ENCODE results near the gene RRP9. TPM values are rescaled to one million over a fixed set of nuclear protein-coding genes. Genes with fewer than 3 reads are reported as not detected.

Gene RRP9
- total RNA-seq, 1 experiment from 2014 or later, result 32.3 TPM

DNA sequence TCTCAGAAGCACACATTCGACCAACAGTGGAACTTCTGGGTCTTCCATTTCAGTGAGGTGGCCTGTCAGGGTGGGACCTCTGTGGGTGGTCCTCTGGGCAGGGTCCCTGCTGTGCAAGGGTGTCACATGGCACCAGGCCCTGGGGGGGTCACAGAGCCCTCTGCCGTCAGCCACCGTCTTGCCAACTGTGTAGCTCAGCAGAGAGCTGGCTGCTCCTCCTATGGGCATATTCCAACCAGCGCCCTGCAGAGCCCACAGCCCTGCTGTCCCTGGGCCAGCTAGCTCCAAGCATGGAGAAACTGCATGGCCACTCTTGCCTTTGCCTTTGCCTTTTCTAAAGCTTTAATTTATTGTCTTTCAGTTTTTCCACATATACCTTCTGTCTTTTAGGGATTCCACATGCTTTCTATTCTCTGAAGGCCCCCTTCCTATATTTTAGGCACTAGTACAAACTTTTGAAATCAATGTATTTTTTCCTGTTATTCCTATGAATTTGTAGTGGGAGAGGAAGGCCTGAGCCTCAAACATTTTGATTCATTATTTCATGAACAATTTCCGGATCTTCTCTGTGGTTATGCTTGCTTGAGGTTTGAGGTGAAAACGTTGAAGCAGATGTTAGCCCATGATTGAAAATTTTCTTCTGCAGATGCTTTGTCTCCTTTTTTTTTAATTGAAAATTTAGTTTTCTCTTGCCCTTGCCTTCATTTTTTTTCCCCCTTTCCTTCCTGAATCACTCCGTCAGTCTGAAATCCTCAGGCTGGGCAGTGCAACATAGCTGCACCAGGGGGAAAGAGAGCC is 50.3 kb downstream of the RRP9 start:
- intact Hi-C loops (cut with micrococcal nuclease; ENCODE audit: unreplicated experiment), result no loop called here
- H3K9me3 ChIP-seq (ENCODE audit: low read depth, low read length, poor library complexity, severe bottlenecking), result no peaks in the 10 kb centered on the region
- no peak for TF ChIP-seq EZH2 (IDR thresholded peaks at IDR 0.05; ENCODE audit: borderline replicate concordance, low read depth, low read length, poor library complexity, severe bottlenecking)
- TF ChIP-seq, protein P1, sequence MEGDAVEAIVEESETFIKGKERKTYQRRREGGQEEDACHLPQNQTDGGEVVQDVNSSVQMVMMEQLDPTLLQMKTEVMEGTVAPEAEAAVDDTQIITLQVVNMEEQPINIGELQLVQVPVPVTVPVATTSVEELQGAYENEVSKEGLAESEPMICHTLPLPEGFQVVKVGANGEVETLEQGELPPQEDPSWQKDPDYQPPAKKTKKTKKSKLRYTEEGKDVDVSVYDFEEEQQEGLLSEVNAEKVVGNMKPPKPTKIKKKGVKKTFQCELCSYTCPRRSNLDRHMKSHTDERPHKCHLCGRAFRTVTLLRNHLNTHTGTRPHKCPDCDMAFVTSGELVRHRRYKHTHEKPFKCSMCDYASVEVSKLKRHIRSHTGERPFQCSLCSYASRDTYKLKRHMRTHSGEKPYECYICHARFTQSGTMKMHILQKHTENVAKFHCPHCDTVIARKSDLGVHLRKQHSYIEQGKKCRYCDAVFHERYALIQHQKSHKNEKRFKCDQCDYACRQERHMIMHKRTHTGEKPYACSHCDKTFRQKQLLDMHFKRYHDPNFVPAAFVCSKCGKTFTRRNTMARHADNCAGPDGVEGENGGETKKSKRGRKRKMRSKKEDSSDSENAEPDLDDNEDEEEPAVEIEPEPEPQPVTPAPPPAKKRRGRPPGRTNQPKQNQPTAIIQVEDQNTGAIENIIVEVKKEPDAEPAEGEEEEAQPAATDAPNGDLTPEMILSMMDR (conservative IDR thresholded peaks at IDR 0.05; ENCODE audit: low read depth, low read length), result no peak
- no peaks in the 10 kb centered on the region for H3K27me3 ChIP-seq (replicated peaks; ENCODE audit: insufficient read depth, low read depth, low read length, poor library complexity)
- ChIA-PET POLR2A (ENCODE audit: low non-redundant PET) (no interaction called here), CTCF (no interaction called here)
- H3K4me1 ChIP-seq (ENCODE audit: insufficient read depth, low read length, poor library complexity, severe bottlenecking), result no peaks in the 10 kb centered on the region
- no TSS peak for BruUV-seq (replicated peaks)
- no peak overlapping the region for H3K27ac ChIP-seq (ENCODE audit: low read depth, low read length, poor library complexity, severe bottlenecking)
- no peak overlapping the region for H3K4me3 ChIP-seq (ENCODE audit: low read depth, low read length, poor library complexity, severe bottlenecking)
- DNase-seq (ENCODE audit: low spot score), result no peak
- no peaks in the 10 kb centered on the region for H3K36me3 ChIP-seq (ENCODE audit: insufficient read depth, low read length, poor library complexity, severe bottlenecking)

DNA sequence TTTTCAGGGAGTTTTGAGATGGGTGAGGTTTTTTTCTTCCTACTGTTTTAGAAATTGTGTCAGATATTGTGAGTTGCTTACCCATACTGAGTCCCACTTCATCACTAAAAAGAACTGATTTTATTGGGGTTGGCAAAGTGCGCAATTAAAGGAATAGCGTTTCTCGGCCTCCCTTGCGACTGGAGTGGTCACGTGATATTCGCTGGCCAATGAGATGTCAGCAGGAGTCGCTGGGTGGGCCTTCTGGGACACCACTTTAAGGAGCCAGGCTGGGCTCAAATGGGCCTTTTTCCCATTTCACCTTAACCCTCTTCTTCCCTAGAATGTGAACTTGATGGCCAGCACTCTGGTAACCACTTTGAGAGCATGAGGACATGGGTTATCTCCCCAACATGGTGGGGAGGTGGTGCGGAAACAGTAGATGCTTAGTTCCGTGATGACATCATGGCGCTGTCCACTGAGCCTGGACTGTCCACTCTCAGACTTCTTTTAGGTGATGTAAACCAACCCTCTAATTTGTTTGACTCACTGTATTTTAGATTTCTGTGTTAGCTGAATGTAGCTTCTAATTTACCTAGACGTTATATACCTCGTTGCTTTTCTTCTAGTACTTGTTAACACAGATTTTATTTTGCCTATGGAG is 53.1 kb downstream of the RRP9 start:
- Histone ChIP-seq H3K9me3 (ENCODE audit: low read depth, low read length, poor library complexity, severe bottlenecking) (no peaks in the 10 kb centered on the region), H3K27me3 (replicated peaks; ENCODE audit: insufficient read depth, low read depth, low read length, poor library complexity) (no peaks in the 10 kb centered on the region), H3K36me3 (ENCODE audit: insufficient read depth, low read length, poor library complexity, severe bottlenecking) (no peaks in the 10 kb centered on the region), H3K4me3 (ENCODE audit: low read depth, low read length, poor library complexity, severe bottlenecking) (no peak overlapping the region), H3K4me1 (ENCODE audit: insufficient read depth, low read length, poor library complexity, severe bottlenecking) (no peaks in the 10 kb centered on the region), H3K27ac (ENCODE audit: low read depth, low read length, poor library complexity, severe bottlenecking) (no peak overlapping the region)
- DNase-seq (ENCODE audit: low spot score), result no peak
- ChIA-PET POLR2A (ENCODE audit: low non-redundant PET) (no interaction called here), CTCF (no interaction called here)
- TF ChIP-seq EZH2 (IDR thresholded peaks at IDR 0.05; ENCODE audit: borderline replicate concordance, low read depth, low read length, poor library complexity, severe bottlenecking), result no peak
- TF ChIP-seq, protein P1 (conservative IDR thresholded peaks at IDR 0.05; ENCODE audit: low read depth, low read length), result no peak
- BruUV-seq (replicated peaks), result no TSS peak
- intact Hi-C loops (cut with micrococcal nuclease; ENCODE audit: unreplicated experiment), result no loop called here

DNA sequence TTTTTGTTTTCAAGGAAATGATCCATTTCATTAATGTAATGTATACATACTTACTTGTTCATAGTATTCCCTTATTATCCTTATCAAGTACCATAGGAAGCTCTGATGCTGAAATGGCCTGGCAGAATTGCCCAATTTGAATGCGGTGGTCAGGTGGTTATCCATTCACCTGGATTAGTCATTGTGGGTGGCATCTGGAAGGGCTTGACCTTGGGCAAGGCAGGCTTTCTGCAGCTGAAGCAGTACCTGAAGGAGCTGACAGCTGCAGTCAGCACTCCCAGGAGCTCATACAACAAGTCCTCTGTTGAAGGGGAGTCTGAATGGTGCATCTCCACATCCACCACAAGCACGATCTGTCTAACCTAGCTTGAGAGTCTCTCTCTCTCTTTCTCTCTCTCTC is 54.1 kb downstream of the RRP9 start:
- ChIA-PET POLR2A (ENCODE audit: low non-redundant PET) (no interaction called here), CTCF (no interaction called here)
- no peak overlapping the region for H3K4me3 ChIP-seq (ENCODE audit: low read depth, low read length, poor library complexity, severe bottlenecking)
- intact Hi-C loops (cut with micrococcal nuclease; ENCODE audit: unreplicated experiment), result no loop called here
- BruUV-seq (replicated peaks), result no TSS peak
- no peak for TF ChIP-seq EZH2 (IDR thresholded peaks at IDR 0.05; ENCODE audit: borderline replicate concordance, low read depth, low read length, poor library complexity, severe bottlenecking)
- TF ChIP-seq, protein P1 (conservative IDR thresholded peaks at IDR 0.05; ENCODE audit: low read depth, low read length), result no peak
- no peaks in the 10 kb centered on the region for H3K4me1 ChIP-seq (ENCODE audit: insufficient read depth, low read length, poor library complexity, severe bottlenecking)
- H3K36me3 ChIP-seq (ENCODE audit: insufficient read depth, low read length, poor library complexity, severe bottlenecking), result no peaks in the 10 kb centered on the region
- H3K27me3 ChIP-seq (replicated peaks; ENCODE audit: insufficient read depth, low read depth, low read length, poor library complexity), result no peaks in the 10 kb centered on the region
- H3K27ac ChIP-seq (ENCODE audit: low read depth, low read length, poor library complexity, severe bottlenecking), result no peak overlapping the region
- no peak for DNase-seq (ENCODE audit: low spot score)
- no peaks in the 10 kb centered on the region for H3K9me3 ChIP-seq (ENCODE audit: low read depth, low read length, poor library complexity, severe bottlenecking)
